ENCODE data around the gene CAGE1.

Gene CAGE1

DNA sequence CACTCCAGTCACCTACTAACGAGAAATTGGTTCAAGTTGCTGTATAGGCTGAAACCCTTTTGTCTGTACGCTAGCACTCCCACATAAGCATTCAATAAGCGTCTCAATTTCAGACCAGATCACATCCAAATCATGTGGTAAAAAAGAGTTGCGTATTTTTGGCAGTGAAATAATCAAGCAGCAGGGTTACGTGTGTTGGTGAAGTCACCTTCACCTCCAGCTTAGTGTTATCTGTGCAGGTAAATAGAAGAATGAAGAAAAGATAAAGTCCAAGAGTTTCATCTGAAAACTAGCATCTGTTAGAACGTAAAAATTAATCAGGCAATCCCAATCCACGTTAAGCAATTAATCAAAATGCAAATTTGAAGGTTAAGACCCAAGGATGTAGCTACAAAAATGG is 87.8 kb downstream of the CAGE1 start:
- DNase-seq, result no peak

DNA sequence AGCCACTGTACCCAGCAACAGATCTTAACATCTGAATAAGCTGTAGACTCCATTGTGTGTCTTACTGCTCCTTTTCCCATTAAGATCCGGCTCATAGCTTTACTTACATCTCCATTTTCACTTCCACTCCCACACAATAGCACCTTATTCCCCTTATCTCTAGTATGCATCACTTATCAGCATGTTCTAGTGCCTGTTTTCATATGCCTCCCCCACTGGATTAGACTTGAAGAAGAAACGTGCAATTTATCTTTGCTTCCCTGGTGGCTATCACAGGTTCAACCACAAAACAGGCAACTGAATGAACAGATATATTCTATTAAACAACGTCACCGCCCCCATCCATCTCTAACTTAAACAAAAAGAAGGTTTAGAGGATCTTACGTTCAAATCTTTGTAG is 88.6 kb downstream of the CAGE1 start:
- DNase-seq, result no peak

- no peak for DNase-seq
Measured at GRCh38 chr6:7298113-7298512, 91.4 kb downstream of the CAGE1 start.

GRCh38 chr6:7296602-7297001 is 92.9 kb downstream of the CAGE1 start:
- DNase-seq, result no peak

DNA sequence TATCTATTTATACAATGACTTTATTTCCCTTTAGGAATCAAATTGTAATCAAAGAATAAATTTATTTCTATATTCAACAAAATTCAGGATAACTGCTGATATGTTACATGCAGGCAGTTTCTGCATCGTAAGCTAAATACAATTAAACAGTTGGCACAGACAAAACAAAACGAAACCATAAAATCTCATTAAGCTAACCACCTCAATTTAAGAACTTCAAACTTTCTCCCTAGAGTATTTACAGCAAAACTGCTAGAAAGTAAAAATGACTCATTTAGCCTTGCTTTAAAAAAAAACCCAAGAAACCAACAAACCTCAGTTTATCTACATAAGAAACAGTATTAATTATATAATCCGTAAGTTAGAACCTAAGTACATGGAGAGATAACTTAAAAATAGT is 93.6 kb downstream of the CAGE1 start:
- no peak for DNase-seq

DNA sequence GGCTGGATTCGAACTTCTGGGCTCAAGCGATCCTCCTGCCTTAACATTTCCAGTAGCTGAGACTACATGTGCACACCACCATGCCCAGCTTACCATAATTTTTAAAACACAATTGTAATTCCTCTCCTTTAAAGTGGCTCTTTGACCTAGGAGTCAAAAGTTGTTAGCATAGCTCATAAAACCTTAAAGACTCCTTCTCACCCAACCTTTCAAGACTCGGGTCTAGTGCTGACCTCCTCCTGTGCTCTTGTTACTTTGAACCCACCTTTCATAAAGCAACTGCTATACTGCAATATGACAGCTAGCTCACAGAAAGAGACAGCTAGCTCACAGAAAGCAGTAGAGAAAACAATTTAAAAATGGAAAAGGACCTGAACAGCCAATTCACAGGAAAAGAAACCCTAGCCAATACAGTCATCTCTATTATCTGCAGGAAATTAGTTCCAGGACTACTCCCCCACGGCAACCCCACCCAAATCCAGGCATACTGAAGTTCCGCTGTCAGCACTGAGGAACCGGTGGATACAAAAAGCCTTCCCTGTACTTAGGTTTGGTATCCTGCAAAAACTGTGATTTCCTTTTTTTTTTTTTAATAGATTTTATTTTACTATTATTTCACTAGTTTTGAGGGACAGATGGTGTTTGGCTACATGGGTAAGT is 96.8 kb downstream of the CAGE1 start:
- DNase-seq, result no peak

GRCh38 chr6:7290079-7290478 is 99.5 kb downstream of the CAGE1 start:
- no peak for DNase-seq

- no peak for DNase-seq
Measured at GRCh38 chr6:7285416-7285815, 104.1 kb downstream of the CAGE1 start.

DNA sequence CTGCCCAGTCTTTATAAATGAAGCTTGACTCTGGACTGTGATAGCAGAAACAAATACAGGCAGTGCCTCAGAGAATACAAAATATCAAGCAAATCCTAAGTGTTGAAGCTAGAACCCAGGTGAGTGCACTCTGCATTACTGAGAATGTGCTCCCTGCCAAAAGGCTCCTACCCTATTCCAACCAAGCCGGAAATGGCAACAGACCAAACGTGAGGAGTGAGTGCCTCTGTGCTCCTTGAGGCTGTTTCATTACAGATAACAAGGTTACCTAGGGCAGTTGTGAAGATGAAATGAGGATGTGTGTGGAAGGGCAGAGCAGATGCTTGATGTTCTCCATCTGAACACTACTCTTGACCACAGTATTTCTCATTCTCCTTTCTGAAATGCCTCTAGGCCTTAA is 105.9 kb downstream of the CAGE1 start:
- DNase-seq, result no peak

DNA sequence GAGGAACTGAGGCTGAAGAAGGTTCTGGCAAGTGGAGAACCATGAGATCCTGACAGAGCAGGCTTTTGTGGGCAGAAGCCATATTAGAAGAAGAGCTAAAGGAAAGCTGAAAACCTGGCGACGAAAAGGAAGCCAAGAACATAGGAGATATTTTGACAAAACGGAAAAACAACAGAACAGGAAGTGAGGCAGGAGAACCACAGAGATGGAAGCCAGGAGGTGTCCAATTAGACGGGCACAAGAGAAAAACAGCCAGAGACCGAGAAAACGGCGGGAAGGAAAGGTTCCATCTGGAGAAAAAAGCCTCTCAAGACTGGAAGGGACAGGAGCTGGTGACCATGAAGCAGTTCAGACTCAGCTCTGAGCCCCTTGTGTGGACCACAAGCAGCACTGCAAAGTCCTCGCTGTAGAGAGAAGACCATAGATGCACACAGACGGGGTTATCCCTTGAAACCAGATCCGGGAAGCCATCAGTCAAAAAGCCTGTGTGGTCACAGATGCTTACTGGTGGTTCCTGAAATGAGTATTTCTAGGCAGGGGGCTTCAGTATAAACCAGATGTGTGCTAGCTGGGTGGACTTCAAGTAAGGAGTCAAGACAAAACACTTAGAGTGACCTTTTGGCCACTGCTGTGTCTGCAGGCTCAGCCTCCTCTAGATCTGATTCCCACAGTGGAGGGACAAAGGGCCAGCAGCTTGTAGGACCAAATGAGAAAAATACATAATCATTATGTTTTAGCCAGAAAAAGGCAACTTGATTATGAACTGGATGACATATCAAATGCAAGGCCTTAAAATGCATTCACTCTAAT is 107.2 kb downstream of the CAGE1 start:
- DNase-seq, result no peak
